Measurements from ENCODE around the gene NBAS.
A peak's percentile ranks its signal among the peaks of the same experiment; 100 is the strongest.

NBAS gene

GRCh38 chr2:15168116-15168515, 393.0 kb downstream of the NBAS start:
- no peak for DNase-seq (ENCODE audit: low read depth in 2 of 2)

GRCh38 chr2:15166878-15167277, 394.3 kb downstream of the NBAS start:
- no peak for DNase-seq (ENCODE audit: low read depth in 2 of 2)

- no peak for DNase-seq (ENCODE audit: low read depth in 2 of 2)
Observed at GRCh38 chr2:15163326-15163725, 397.8 kb downstream of the NBAS start.

GRCh38 chr2:15162620-15163019, 398.5 kb downstream of the NBAS start:
- DNase-seq (ENCODE audit: low read depth in 2 of 2): no peak

GRCh38 chr2:15160201-15160991, 400.7 kb downstream of the NBAS start:
- no peak for DNase-seq (ENCODE audit: low read depth in 2 of 2)

GRCh38 chr2:15159751-15160177, 401.4 kb downstream of the NBAS start:
- no peak for DNase-seq (ENCODE audit: low read depth in 2 of 2)

GRCh38 chr2:15159206-15159605, 401.9 kb downstream of the NBAS start:
- no peak for DNase-seq (ENCODE audit: low read depth in 2 of 2)

- DNase-seq (ENCODE audit: low read depth in 2 of 2): no peak
Observed at GRCh38 chr2:15158532-15158931, 402.6 kb downstream of the NBAS start.

GRCh38 chr2:15158100-15158499, 403.0 kb downstream of the NBAS start:
- no peak for DNase-seq (ENCODE audit: low read depth in 2 of 2)

- DNase-seq (ENCODE audit: low read depth in 2 of 2): no peak
Observed at GRCh38 chr2:15155959-15156574, 405.1 kb downstream of the NBAS start.

- no peak for DNase-seq (ENCODE audit: low read depth in 2 of 2)
Observed at GRCh38 chr2:15154297-15154696, 406.8 kb downstream of the NBAS start.

GRCh38 chr2:15152382-15152781, 408.8 kb downstream of the NBAS start:
- DNase-seq (ENCODE audit: low read depth in 2 of 2): no peak

- DNase-seq (ENCODE audit: low read depth in 2 of 2): no peak
Observed at GRCh38 chr2:15149063-15149462, 412.1 kb downstream of the NBAS start.

- no peak for DNase-seq (ENCODE audit: low read depth in 2 of 2)
Observed at GRCh38 chr2:15147591-15147990, 413.5 kb downstream of the NBAS start.

GRCh38 chr2:15146960-15147359, 414.2 kb downstream of the NBAS start:
- no peak for DNase-seq (ENCODE audit: low read depth in 2 of 2)

GRCh38 chr2:15145919-15146318, 415.2 kb downstream of the NBAS start:
- no peak for DNase-seq (ENCODE audit: low read depth in 2 of 2)

- DNase-seq (ENCODE audit: low read depth in 2 of 2): no peak
Observed at GRCh38 chr2:15145046-15145817, 415.9 kb downstream of the NBAS start.

GRCh38 chr2:15142069-15142689, 419.0 kb downstream of the NBAS start:
- DNase-seq (ENCODE audit: low read depth in 2 of 2): peak; percentile 47 to 65

- DNase-seq (ENCODE audit: low read depth in 2 of 2): no peak
Observed at GRCh38 chr2:15141211-15141610, 419.9 kb downstream of the NBAS start.

GRCh38 chr2:15136639-15137038, 424.5 kb downstream of the NBAS start:
- DNase-seq (ENCODE audit: low read depth in 2 of 2): no peak

GRCh38 chr2:15134957-15135356, 426.2 kb downstream of the NBAS start:
- DNase-seq (ENCODE audit: low read depth in 2 of 2): no peak

- DNase-seq (ENCODE audit: low read depth in 2 of 2): no peak
Observed at GRCh38 chr2:15133461-15133860, 427.7 kb downstream of the NBAS start.

Data from stimulated activated CD8-positive, alpha-beta memory T cell treated with anti-CD3 and anti-CD28 coated beads, Interleukin-15, amount 100 ng/mL, for 4 hours (primary cell).